GM12878 (cell line): ENCODE measurements around the gene TMEM109. TPM values are rescaled to one million over a fixed set of nuclear protein-coding genes. Genes with fewer than 3 reads are reported as not detected.

ENCODE experiments used
- CHD2 ChIP-seq: IDR thresholded peaks from 2 replicates; pipeline ENCODE4 v1.6.1; 2011; ENCODE audit warnings: low read depth, low read length, improper control_type of control experiment, borderline replicate concordance
- EZH2 ChIP-seq: IDR thresholded peaks from 2 replicates; pipeline ENCODE4 v1.6.1; 2012; ENCODE audit warnings: low read depth, mild to moderate bottlenecking, control low read depth, inconsistent platforms, low read length, borderline replicate concordance; ENCODE audit not compliant: control insufficient read depth
- HDAC2 ChIP-seq: fragments of 200-600 bp; sonication (generic); IDR thresholded peaks from 2 replicates; pipeline ENCODE4 v1.6.1; 2017
- POLR2AphosphoS2 ChIP-seq: IDR thresholded peaks from 2 replicates; pipeline ENCODE4 v1.6.1; 2011; ENCODE audit warnings: low read depth, mild to moderate bottlenecking, low read length, improper control_type of control experiment, moderate library complexity
- RFX5 ChIP-seq: IDR thresholded peaks from 2 replicates; pipeline ENCODE4 v1.6.1; 2011; ENCODE audit warnings: low read depth, low read length, improper control_type of control experiment
- TARDBP ChIP-seq: IDR thresholded peaks from 2 replicates; pipeline ENCODE4 v1.6.1; 2016; ENCODE audit warnings: borderline replicate concordance
- ZNF274 ChIP-seq: IDR thresholded peaks from one replicate; pipeline ENCODE4 v1.8.0; 2011; ENCODE audit not compliant: insufficient read length, insufficient read depth
- polyA plus RNA-seq, 11 experiments: library from polyadenylated mRNA; depleted of rRNA in 4 of 11; unstranded in 6 of 11; stranded (reverse) in 5 of 11; fragments of >200 nt; fragmentation: Nextera tagmentation in 4 of 11; fragmentation: Illumina TruSeq in 1 of 11; extraction: Ambion mirVana in 4 of 11; extraction: Trizol in 1 of 11; gene quantifications; 1 replicate in 1 of 11; 2 replicates in 10 of 11; pipeline versions ENCODE4 v1.2.1 to v1.2.3, GENCODE V29; 2011 to 2016; ENCODE audit warnings: inconsistent platforms in 2 of 11, missing spikeins in 2 of 11, low read depth in 1 of 11
- total RNA-seq, 4 experiments: library from RNA; depleted of rRNA in 3 of 4; stranded (reverse); fragments of >200 nt in 3 of 4; fragmentation: Illumina TruSeq in 1 of 4; extraction: Trizol in 1 of 4; gene quantifications; 2 replicates each; pipeline versions ENCODE4 v1.2.1 to v1.2.3, GENCODE V29; 2013 to 2021
- TF ChIP-seq, protein P1 (sequence below): fragments of 450-650 bp; IDR thresholded peaks from 2 replicates; pipeline ENCODE4 v1.6.1; 2017; ENCODE audit warnings: borderline replicate concordance
- TF ChIP-seq, protein P2 (sequence below): fragments of 450-650 bp; conservative IDR thresholded peaks from 2 replicates; pipeline ENCODE4 v1.6.1; 2017; ENCODE audit warnings: mild to moderate bottlenecking, moderate library complexity
- TF ChIP-seq, protein P3 (sequence below): IDR thresholded peaks from 2 replicates; pipeline ENCODE4 v1.6.1; 2011; ENCODE audit warnings: low read depth, low read length, improper control_type of control experiment, borderline replicate concordance

Gene TMEM109
- total and polyA plus RNA-seq, 10 of the 15 experiments (the other 5 are each of a cell fraction or from before 2014, with no cell fraction given): 21.9 to 199 (median 85.2) TPM

- TF ChIP-seq HDAC2 (no peak), TARDBP (no peak), ZNF274 (no peak), RFX5 (no peak), EZH2 (no peak), CHD2 (no peak), POLR2AphosphoS2 (no peak)
- TF ChIP-seq, protein P1, sequence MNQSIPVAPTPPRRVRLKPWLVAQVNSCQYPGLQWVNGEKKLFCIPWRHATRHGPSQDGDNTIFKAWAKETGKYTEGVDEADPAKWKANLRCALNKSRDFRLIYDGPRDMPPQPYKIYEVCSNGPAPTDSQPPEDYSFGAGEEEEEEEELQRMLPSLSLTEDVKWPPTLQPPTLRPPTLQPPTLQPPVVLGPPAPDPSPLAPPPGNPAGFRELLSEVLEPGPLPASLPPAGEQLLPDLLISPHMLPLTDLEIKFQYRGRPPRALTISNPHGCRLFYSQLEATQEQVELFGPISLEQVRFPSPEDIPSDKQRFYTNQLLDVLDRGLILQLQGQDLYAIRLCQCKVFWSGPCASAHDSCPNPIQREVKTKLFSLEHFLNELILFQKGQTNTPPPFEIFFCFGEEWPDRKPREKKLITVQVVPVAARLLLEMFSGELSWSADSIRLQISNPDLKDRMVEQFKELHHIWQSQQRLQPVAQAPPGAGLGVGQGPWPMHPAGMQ: no peak
- TF ChIP-seq, protein P2, sequence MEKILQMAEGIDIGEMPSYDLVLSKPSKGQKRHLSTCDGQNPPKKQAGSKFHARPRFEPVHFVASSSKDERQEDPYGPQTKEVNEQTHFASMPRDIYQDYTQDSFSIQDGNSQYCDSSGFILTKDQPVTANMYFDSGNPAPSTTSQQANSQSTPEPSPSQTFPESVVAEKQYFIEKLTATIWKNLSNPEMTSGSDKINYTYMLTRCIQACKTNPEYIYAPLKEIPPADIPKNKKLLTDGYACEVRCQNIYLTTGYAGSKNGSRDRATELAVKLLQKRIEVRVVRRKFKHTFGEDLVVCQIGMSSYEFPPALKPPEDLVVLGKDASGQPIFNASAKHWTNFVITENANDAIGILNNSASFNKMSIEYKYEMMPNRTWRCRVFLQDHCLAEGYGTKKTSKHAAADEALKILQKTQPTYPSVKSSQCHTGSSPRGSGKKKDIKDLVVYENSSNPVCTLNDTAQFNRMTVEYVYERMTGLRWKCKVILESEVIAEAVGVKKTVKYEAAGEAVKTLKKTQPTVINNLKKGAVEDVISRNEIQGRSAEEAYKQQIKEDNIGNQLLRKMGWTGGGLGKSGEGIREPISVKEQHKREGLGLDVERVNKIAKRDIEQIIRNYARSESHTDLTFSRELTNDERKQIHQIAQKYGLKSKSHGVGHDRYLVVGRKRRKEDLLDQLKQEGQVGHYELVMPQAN: no peak
- TF ChIP-seq, protein P3, sequence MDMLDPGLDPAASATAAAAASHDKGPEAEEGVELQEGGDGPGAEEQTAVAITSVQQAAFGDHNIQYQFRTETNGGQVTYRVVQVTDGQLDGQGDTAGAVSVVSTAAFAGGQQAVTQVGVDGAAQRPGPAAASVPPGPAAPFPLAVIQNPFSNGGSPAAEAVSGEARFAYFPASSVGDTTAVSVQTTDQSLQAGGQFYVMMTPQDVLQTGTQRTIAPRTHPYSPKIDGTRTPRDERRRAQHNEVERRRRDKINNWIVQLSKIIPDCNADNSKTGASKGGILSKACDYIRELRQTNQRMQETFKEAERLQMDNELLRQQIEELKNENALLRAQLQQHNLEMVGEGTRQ: no peak
These were observed 22.7 kb upstream of the TMEM109 start (continued) for GRCh38 chr11:60891103-60891741.
